SK-N-SH (cell line): Measurements from ENCODE around the gene TMX2.

ENCODE experiments used
- EP300 ChIP-seq, 2 experiments: IDR thresholded peaks; 2 replicates each; pipeline versions ENCODE4 v1.4.0 to v1.6.1; 2012; ENCODE audit warnings: borderline replicate concordance in 1 of 2, low read depth in 1 of 2, low read length in 1 of 2
- FOXJ3 ChIP-seq: sonication (generic); formaldehyde crosslinking; IDR thresholded peaks from 2 replicates; pipeline ENCODE4 v1.5.1; 2020; ENCODE audit warnings: mild to moderate bottlenecking, missing genetic modification reagents
- FOXM1 ChIP-seq: IDR thresholded peaks from 2 replicates; pipeline ENCODE4 v1.4.0; 2012; ENCODE audit warnings: low read depth, mild to moderate bottlenecking
- MAX ChIP-seq: IDR thresholded peaks from 2 replicates; pipeline ENCODE4 v1.4.0; 2012; ENCODE audit warnings: low read depth
- POLR2AphosphoS5 ChIP-seq: IDR thresholded peaks from 2 replicates; pipeline ENCODE4 v1.6.1; 2012; ENCODE audit warnings: low read depth, low read length
- RFX5 ChIP-seq: IDR thresholded peaks from 2 replicates; pipeline ENCODE4 v1.6.1; 2012; ENCODE audit warnings: mild to moderate bottlenecking, improper control_type of control experiment, low read length
- RXRA ChIP-seq: IDR thresholded peaks from 2 replicates; pipeline ENCODE4 v1.4.0; 2012; ENCODE audit warnings: low read depth, mild to moderate bottlenecking, borderline replicate concordance
- TAF1 ChIP-seq: IDR thresholded peaks from 2 replicates; pipeline ENCODE4 v1.6.1; 2012; ENCODE audit warnings: low read depth, mild to moderate bottlenecking, low read length, moderate library complexity, borderline replicate concordance
- YY1 ChIP-seq: IDR thresholded peaks from 2 replicates; pipeline ENCODE4 v1.4.0; 2012; ENCODE audit warnings: low read depth, mild to moderate bottlenecking
- TF ChIP-seq, protein P1 (sequence below): fragments of 200-600 bp; sonication (generic); IDR thresholded peaks from 2 replicates; pipeline ENCODE4 v1.6.1; 2017; ENCODE audit warnings: antibody characterized with exemption, mild to moderate bottlenecking, moderate library complexity

DNA sequence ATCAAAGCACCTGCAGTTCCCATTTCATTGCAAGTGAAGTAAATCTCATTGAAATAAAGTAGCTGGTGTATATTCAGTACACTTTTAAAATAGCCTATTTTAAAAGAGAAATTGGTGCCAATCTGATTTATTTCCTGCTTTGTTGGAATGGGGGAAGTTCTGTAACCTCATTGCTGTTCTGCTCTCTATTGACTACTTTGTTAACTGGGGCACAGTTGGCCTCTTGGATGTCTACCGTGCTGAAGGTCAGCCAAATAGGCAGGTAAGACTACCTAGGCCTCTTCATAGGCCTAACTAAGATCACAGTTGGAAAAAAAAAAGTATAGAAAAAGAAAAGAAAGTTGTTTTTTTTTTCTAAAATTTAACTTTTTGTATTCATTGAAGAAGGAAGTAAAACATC, 58.4 kb downstream of the TMX2 start:
- TF ChIP-seq EP300 (IDR thresholded peaks at IDR 0.05; ENCODE audit: borderline replicate concordance in 1 of 2, low read depth in 1 of 2, low read length in 1 of 2) (no peak), RXRA (no peak), YY1 (no peak), FOXM1 (no peak), POLR2AphosphoS5 (no peak), TAF1 (no peak), MAX (no peak), FOXJ3 (CRISPR knock-in tag) (no peak), RFX5 (no peak)
- TF ChIP-seq, protein P1, sequence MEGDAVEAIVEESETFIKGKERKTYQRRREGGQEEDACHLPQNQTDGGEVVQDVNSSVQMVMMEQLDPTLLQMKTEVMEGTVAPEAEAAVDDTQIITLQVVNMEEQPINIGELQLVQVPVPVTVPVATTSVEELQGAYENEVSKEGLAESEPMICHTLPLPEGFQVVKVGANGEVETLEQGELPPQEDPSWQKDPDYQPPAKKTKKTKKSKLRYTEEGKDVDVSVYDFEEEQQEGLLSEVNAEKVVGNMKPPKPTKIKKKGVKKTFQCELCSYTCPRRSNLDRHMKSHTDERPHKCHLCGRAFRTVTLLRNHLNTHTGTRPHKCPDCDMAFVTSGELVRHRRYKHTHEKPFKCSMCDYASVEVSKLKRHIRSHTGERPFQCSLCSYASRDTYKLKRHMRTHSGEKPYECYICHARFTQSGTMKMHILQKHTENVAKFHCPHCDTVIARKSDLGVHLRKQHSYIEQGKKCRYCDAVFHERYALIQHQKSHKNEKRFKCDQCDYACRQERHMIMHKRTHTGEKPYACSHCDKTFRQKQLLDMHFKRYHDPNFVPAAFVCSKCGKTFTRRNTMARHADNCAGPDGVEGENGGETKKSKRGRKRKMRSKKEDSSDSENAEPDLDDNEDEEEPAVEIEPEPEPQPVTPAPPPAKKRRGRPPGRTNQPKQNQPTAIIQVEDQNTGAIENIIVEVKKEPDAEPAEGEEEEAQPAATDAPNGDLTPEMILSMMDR, result no peak
